GM18907 (cell line): ENCODE data around the gene TFRC.
"Not testable (repeated sequence)": the region's sequence is repeated elsewhere in the genome, so short reads cannot be mapped to it uniquely, and the experiment has no call there.

ENCODE experiments used
- ATAC-seq: cut with Tn5 transposase; IDR thresholded peaks from one replicate; pipeline ENCODE4 v1.9.1; 2021; ENCODE audit warnings: mild to moderate bottlenecking, moderate library complexity; ENCODE audit not compliant: unreplicated experiment

Gene TFRC

DNA sequence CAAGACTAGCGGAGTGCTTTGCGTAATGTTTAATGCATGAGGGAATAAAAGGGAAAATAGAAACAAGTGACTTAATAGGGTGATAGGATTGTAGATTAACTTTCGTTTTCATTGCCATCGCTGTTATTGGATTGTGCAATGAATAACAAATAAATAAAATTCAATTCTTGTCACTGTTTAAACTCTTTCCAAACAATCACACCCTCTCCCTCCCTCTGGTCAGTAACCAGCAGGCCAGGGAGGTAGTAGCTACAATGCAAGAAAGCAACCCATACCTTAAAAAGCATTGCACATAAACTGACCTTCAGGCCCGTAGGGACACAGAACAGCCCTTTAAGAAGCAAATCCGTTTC is 705 bp upstream of the TFRC start:
- ATAC-seq = no peak

DNA sequence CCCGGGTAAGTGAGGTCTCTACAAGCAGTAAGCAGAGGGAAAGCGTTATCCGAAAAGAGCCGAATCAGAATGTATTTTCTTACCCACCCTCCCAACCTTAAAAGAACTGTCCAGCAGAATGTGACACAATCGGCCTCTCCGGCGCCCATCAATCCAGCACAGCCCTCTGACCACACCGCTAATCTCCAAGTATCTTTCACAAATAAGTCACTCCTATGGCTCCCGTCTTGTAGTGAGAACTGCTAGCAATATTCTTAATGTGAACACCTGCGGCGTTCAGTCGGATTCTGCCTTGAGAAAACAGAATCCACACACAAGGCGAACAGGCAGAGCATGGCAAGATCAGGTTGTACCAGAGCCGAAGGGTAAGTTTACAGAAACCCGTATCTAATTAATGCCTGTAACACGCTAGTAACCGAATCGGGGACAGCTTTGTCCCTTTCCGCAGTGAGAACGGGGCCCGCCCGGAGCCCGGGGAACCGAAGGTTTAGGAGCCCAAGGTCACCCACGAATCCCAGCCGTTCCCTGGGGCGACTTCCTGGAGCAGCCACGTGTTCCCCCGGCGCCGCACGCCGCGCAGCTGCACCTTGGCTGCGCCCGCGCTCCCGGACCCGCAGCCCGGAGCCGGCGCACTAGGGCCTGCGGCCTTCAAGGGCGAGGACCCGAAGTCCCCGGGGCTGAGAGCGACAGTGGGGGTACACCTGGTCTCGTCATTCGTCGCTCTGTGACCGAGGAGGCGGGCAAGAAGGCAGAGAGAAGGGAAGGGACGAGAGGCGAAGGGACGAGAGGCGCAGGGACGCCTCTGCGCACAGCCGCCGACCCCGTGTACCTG is 672 bp downstream of the TFRC start:
- peak; percentile 47 for ATAC-seq

GRCh38 chr3:196080101-196080846 is 1.6 kb downstream of the TFRC start:
- ATAC-seq = not testable (repeated sequence)

DNA sequence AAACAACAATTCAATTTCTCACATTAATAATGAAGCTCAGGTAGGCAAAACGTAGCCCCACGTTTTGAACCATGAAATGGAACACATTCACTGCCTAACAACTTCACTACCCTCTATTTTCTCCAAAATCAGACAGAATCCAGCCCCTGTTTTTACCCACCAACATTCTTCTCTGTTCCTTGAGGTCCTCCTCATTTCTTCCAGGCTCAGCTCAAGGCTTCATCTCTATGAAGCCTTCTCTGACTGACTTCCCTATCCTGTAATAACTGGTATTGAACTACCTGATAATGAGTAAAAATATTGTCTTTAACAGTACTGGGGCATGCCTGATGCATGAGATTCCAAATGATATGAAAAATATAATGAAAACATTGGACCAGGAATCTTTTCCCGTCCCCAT is 2.2 kb downstream of the TFRC start:
- ATAC-seq = no peak

DNA sequence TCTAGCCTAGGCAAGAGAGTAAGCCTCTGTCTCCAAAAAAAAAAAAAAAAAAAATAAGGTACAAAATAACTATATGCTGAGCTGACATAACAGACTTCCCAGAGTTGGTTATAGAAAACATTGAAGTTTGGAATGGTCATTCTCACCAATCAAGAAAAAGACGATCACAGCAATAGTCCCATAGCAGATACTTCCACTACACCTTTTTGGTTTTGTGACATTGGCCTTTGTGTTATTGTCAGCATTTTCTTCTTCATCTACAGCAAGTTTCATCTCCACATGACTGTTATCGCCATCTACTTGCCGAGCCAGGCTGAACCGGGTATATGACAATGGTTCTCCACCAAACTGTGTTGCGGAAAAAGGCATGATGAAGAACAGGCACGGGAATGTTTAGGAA is 6.9 kb downstream of the TFRC start:
- no peak for ATAC-seq

GRCh38 chr3:196073255-196073753 is 8.6 kb downstream of the TFRC start:
- no peak for ATAC-seq

- no peak for ATAC-seq
Observed at GRCh38 chr3:196072313-196072712, 9.6 kb downstream of the TFRC start.

DNA sequence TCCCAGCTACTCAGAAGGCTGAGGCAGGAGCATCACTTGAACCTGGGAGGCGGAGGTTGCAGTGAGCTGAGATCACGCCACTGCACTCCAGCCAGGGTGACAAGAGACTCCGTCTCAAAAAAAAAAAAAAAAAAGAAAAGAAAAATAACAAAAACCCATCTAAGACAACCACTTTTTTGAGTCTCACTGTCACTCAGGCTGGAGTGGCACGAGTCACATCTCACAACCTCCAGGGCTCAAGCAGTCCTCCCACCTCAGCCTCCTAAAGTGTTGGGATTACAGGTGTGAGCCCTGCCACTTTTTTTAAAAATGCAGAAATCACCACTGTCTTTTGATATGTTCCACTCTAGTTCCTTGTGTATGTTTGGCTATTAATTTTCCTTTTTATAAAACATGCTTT is 13.1 kb downstream of the TFRC start:
- ATAC-seq = not testable (repeated sequence)

DNA sequence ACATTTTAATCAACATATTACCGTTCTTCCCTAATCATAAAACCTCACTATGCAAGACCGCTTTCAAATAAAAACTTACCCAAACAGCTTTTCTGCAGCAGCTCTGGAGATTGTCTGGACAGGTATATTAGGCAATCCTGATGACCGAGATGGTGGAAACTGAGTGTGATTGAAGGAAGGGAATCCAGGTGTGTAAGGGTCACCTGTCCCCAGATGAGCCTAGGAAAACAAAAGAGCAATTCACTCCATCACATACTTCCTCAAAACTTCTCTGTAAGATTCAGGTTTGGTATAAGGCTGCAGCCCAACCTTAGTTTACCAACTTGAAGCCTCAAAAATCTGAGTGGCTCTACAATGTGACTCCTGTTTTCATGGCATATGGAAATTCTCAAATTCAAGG is 14.5 kb downstream of the TFRC start:
- ATAC-seq = no peak

GRCh38 chr3:196063971-196064370 is 17.9 kb downstream of the TFRC start:
- ATAC-seq = no peak

- ATAC-seq = no peak
Observed at GRCh38 chr3:196063456-196063855, 18.4 kb downstream of the TFRC start.

DNA sequence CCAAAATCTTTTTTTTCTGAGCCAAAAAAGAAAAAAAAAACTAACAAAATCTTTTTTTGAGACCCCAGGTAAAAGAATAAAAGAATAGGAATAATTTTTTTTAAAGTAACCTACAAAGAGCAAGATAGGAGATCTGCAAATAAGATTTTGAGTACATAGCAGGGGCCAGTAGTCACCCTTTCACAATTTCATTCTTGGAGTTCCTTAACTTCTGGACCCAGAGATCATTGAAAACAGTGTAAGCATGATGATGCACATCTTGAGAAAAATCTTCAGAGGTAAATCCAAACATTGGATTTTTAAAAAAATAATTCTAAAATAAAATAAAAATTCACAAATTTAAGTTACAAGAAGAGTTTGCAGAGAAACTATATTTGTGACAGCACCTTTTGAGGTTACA is 18.8 kb downstream of the TFRC start:
- no peak for ATAC-seq

GRCh38 chr3:196060834-196061233 is 21.1 kb downstream of the TFRC start:
- ATAC-seq = no peak

DNA sequence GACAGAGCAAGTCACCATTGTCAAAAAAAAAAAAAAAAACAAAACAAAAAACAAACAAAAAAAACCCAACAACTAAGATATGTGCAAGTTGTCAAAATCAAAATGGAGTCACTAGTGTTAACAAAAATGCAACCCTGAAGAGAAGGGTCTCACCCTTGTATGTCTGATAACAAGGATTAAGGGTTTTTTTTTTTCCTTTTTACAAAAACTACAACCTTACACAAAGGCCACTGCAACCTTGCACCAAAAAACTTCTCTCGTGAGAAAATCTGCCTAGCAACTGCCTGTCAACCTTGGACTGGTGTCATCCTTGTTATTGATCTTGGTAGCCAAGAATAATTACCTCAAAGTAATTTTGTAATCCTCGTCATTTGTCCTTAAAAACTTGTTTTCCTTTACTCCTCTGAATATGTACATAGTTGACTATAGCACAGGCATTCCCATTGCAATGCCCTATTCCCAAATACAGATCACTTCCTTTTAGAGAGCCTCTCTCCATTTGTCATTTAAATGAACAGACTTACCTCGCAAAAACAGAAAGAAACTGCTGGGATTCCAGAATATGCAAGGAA is 24.0 kb downstream of the TFRC start:
- no peak for ATAC-seq

GRCh38 chr3:196056371-196056770 is 25.5 kb downstream of the TFRC start:
- ATAC-seq = not testable (repeated sequence)

DNA sequence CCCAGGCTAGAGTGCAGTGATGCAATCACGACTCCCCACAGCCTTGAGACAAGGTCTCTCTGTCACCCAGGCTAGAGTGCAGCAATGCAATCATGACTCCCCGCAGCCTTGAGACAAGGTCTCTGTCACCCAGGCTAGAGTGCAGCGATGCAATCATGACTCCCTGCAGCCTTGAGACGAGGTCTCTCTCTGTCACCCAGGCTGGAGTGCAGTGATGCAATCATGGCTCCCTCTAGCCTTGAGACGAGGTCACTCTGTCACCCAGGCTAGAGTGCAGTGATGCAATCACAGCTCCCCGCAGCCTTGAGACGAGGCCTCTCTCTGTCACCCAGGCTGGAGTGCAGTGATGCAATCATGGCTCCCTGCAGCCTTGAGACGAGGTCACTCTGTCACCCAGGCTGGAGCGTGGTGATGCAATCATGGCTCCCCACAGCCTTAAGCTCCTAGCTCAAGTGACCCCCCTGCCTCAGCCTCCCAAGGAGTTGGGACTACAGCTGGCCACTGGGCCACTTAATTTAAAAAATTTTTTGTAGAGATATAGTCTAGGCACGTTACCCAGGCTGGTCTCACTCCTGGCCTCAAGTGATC is 26.1 kb downstream of the TFRC start:
- ATAC-seq = no peak

GRCh38 chr3:196055240-196055639 is 26.6 kb downstream of the TFRC start:
- ATAC-seq = no peak

GRCh38 chr3:196054661-196055060 is 27.2 kb downstream of the TFRC start:
- no peak for ATAC-seq

DNA sequence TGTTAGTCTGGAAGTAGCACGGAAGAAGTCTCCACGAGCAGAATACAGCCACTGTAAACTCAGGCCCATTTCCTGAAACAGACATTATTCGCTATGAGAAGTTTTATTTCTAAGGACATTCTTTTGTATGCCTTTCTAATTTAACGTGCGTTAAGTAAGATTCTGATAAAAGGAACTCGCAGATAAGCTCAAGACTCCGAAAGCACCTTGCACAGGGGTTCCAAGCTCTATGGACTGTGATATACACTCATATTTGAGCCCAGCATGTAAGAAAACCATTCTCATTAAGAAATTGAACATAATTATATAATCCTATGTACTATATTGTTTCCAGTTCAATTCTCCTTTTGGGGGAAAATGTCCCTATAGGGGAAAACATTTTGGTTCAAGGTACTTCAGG is 28.4 kb downstream of the TFRC start:
- no peak for ATAC-seq

GRCh38 chr3:196051282-196052076 is 30.4 kb downstream of the TFRC start:
- no peak for ATAC-seq

DNA sequence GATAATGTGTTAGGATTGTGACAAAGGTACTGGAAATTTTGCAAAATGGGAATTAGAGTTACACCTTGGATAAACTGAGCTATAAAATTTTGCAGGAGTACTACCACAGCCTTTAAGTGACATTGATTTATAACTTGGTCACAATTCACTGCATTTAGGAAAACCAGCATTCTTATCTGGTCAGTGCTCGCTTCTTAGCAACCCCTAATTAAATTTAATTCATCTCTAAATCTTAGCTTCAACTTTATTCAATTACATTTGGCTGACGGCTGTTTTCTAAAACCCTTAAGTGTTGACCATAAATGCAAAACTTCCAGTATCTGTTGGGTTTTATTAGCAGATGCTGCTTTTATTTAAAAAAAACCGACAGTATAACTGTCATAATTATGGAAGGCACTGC is 31.3 kb downstream of the TFRC start:
- ATAC-seq = no peak
